Measurements from ENCODE around the gene RBFOX2. TPM values are rescaled to one million over a fixed set of nuclear protein-coding genes. Genes with fewer than 3 reads are reported as not detected.

The RBFOX2 gene
- total and polyA plus RNA-seq, 10 of the 15 experiments (the other 5 are each of a cell fraction or from before 2014, with no cell fraction given) = 0.01 to 2.7 (median 0.17) TPM; not detected in 4

DNA sequence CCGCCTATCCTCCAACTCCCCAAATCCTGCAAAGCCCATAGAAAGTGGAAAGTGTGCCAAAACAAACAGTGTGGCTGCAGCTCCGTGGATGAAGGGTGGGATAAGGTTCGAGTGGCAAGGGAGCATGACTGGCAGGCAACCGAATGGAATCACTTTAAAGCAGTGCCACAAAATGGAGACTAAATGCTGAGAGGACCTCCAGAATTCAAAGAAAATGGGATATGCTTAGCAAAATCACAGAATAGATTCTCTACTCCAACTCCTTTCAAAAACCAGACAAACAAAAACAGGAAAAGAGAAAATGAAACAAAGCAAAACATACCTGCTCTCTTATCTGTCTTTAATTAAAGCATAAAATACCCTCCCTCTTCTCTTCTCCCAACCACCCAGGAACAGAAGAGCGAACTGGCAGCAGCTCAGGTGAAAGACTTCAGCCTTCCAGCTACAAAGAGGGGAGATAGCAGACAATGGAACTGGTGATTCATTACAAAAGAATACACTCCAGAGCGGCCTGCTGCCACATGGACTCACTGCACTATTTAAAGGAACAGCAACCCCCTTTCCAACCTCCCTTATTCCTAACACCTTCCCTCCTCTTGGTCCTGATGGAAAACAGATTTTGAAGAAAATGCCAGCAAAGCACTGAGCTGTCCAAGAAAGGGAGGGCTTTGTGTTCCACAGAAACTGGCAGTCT, 192.5 kb downstream of the RBFOX2 start:
- WGBS (ENCODE audit: insufficient coverage, insufficient replicate concordance, low lambda C conversion rate, missing lambda C conversion rate) = 3% methylated on average over 6 of the region's 6 CpGs
- CTCF ChIA-PET = interaction anchor here (1.0 kb wide), 1 partner anchor 11 kb away, joined by 4 read pairs; no protein-coding TSS in a partner anchor
- Histone ChIP-seq H3K27me3 (replicated peaks in 1 of 2; ENCODE audit: control insufficient read depth in 2 of 2, insufficient read depth in 2 of 2, low read length in 1 of 2) (peaks cover 0 to 3% of the 10 kb centered on the region in 2 experiments; a peak in 1 of 4 replicates), H3K9me3 (replicated peaks; ENCODE audit: control insufficient read depth, insufficient read depth, low read length) (no peaks in the 10 kb centered on the region), H4K20me1 (ENCODE audit: control insufficient read depth, insufficient read depth) (no peaks in the 10 kb centered on the region), H3K27ac (ENCODE audit: control insufficient read depth, insufficient read depth) (no peak overlapping the region), H3K4me2 (ENCODE audit: control insufficient read depth, insufficient read depth) (no peak overlapping the region; the same call in 1 of the 2 replicates), H3K9ac (ENCODE audit: control insufficient read depth, insufficient read depth, low read length) (no peak overlapping the region), H2AFZ (ENCODE audit: control insufficient read depth, low read depth, low read length) (no peak overlapping the region), H3K4me3 (no peak overlapping the region), H3K36me3 (ENCODE audit: control insufficient read depth in 2 of 2, insufficient read depth in 2 of 2, low read length in 1 of 2) (no peaks in the 10 kb centered on the region), H3K79me2 (ENCODE audit: control insufficient read depth, insufficient read depth, low read length) (no peaks in the 10 kb centered on the region), H3K4me1 (ENCODE audit: control insufficient read depth, insufficient read depth, low read length) (no peaks in the 10 kb centered on the region)
- TF ChIP-seq TBL1XR1 (IDR thresholded peaks at IDR 0.05; ENCODE audit: low read depth, low read length) (no peak), MEF2A (IDR thresholded peaks at IDR 0.05; ENCODE audit: insufficient read depth, low read depth, low read length) (no peak), CREM (IDR thresholded peaks at IDR 0.05; ENCODE audit: low read depth) (no peak), TAF1 (IDR thresholded peaks at IDR 0.05; ENCODE audit: borderline replicate concordance, low read depth, low read length) (no peak), TCF3 (IDR thresholded peaks at IDR 0.05; ENCODE audit: borderline replicate concordance, insufficient read depth, low read depth, low read length) (no peak), IKZF1 (conservative IDR thresholded peaks at IDR 0.05) (no peak), NR2C2 (IDR thresholded peaks at IDR 0.05; ENCODE audit: borderline replicate concordance, control insufficient read depth, insufficient read length, low read depth) (no peak), PAX5 (IDR thresholded peaks at IDR 0.05; ENCODE audit: borderline replicate concordance, low read depth, low read length) (no peak)
- TF ChIP-seq, protein P1, sequence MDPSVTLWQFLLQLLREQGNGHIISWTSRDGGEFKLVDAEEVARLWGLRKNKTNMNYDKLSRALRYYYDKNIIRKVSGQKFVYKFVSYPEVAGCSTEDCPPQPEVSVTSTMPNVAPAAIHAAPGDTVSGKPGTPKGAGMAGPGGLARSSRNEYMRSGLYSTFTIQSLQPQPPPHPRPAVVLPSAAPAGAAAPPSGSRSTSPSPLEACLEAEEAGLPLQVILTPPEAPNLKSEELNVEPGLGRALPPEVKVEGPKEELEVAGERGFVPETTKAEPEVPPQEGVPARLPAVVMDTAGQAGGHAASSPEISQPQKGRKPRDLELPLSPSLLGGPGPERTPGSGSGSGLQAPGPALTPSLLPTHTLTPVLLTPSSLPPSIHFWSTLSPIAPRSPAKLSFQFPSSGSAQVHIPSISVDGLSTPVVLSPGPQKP (IDR thresholded peaks at IDR 0.05; ENCODE audit: low read depth, low read length) = no peak
- TF ChIP-seq, protein P2, sequence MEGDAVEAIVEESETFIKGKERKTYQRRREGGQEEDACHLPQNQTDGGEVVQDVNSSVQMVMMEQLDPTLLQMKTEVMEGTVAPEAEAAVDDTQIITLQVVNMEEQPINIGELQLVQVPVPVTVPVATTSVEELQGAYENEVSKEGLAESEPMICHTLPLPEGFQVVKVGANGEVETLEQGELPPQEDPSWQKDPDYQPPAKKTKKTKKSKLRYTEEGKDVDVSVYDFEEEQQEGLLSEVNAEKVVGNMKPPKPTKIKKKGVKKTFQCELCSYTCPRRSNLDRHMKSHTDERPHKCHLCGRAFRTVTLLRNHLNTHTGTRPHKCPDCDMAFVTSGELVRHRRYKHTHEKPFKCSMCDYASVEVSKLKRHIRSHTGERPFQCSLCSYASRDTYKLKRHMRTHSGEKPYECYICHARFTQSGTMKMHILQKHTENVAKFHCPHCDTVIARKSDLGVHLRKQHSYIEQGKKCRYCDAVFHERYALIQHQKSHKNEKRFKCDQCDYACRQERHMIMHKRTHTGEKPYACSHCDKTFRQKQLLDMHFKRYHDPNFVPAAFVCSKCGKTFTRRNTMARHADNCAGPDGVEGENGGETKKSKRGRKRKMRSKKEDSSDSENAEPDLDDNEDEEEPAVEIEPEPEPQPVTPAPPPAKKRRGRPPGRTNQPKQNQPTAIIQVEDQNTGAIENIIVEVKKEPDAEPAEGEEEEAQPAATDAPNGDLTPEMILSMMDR (IDR thresholded peaks at IDR 0.05 in 2 of 3, conservative IDR thresholded peaks at IDR 0.05 in 1 of 3; ENCODE audit: control insufficient read depth in 2 of 3, extremely low read depth in 1 of 3, insufficient read depth in 1 of 3, low read depth in 3 of 3, low read length in 3 of 3) = no peak
- TF ChIP-seq, protein P3, sequence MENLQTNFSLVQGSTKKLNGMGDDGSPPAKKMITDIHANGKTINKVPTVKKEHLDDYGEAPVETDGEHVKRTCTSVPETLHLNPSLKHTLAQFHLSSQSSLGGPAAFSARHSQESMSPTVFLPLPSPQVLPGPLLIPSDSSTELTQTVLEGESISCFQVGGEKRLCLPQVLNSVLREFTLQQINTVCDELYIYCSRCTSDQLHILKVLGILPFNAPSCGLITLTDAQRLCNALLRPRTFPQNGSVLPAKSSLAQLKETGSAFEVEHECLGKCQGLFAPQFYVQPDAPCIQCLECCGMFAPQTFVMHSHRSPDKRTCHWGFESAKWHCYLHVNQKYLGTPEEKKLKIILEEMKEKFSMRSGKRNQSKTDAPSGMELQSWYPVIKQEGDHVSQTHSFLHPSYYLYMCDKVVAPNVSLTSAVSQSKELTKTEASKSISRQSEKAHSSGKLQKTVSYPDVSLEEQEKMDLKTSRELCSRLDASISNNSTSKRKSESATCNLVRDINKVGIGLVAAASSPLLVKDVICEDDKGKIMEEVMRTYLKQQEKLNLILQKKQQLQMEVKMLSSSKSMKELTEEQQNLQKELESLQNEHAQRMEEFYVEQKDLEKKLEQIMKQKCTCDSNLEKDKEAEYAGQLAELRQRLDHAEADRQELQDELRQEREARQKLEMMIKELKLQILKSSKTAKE (IDR thresholded peaks at IDR 0.05; ENCODE audit: low read depth, poor library complexity, severe bottlenecking) = no peak
- TF ChIP-seq, protein P4, sequence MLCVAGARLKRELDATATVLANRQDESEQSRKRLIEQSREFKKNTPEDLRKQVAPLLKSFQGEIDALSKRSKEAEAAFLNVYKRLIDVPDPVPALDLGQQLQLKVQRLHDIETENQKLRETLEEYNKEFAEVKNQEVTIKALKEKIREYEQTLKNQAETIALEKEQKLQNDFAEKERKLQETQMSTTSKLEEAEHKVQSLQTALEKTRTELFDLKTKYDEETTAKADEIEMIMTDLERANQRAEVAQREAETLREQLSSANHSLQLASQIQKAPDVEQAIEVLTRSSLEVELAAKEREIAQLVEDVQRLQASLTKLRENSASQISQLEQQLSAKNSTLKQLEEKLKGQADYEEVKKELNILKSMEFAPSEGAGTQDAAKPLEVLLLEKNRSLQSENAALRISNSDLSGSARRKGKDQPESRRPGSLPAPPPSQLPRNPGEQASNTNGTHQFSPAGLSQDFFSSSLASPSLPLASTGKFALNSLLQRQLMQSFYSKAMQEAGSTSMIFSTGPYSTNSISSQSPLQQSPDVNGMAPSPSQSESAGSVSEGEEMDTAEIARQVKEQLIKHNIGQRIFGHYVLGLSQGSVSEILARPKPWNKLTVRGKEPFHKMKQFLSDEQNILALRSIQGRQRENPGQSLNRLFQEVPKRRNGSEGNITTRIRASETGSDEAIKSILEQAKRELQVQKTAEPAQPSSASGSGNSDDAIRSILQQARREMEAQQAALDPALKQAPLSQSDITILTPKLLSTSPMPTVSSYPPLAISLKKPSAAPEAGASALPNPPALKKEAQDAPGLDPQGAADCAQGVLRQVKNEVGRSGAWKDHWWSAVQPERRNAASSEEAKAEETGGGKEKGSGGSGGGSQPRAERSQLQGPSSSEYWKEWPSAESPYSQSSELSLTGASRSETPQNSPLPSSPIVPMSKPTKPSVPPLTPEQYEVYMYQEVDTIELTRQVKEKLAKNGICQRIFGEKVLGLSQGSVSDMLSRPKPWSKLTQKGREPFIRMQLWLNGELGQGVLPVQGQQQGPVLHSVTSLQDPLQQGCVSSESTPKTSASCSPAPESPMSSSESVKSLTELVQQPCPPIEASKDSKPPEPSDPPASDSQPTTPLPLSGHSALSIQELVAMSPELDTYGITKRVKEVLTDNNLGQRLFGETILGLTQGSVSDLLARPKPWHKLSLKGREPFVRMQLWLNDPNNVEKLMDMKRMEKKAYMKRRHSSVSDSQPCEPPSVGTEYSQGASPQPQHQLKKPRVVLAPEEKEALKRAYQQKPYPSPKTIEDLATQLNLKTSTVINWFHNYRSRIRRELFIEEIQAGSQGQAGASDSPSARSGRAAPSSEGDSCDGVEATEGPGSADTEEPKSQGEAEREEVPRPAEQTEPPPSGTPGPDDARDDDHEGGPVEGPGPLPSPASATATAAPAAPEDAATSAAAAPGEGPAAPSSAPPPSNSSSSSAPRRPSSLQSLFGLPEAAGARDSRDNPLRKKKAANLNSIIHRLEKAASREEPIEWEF (IDR thresholded peaks at IDR 0.05; ENCODE audit: insufficient replicate concordance, low read depth, low read length) = no peak
- intact Hi-C loops (cut with micrococcal nuclease; ENCODE audit: unreplicated experiment) = loop anchor here (5.0 kb wide), 1 partner anchor 209 kb away; no protein-coding TSS in a partner anchor
- SMC1A ChIA-PET (ENCODE audit: uncharacterized antibody, unreplicated experiment) = interaction anchor here (0.9 kb wide), 1 partner anchor 205 kb away, joined by 3 read pairs; no protein-coding TSS in a partner anchor
- in situ Hi-C loops (cut with MboI) = no loop called here
- no peak for FAIRE-seq
- ATAC-seq = no peak
- RAD21 ChIA-PET (ENCODE audit: unreplicated experiment) = no interaction called here
- no peak for DNase-seq (ENCODE audit: low read depth, low spot score)
- POLR2A ChIA-PET = no interaction called here
- BruUV-seq (replicated peaks) = no TSS peak

Data from GM12878 (cell line).